ENCODE data around the gene PPFIBP2. TPM values are rescaled to one million over a fixed set of nuclear protein-coding genes. Genes with fewer than 3 reads are reported as not detected.

Gene PPFIBP2
- total and polyA plus RNA-seq, 2 of the 13 experiments (the other 11 are each of a cell fraction or from before 2014, with no cell fraction given), result 15.0 to 52.5 TPM

- TF ChIP-seq SNAPC4 (CRISPR knock-in tag; IDR thresholded peaks at IDR 0.05) (no peak), HES4 (CRISPR knock-in tag; IDR thresholded peaks at IDR 0.05; ENCODE audit: borderline replicate concordance) (no peak), MBD4 (IDR thresholded peaks at IDR 0.05; ENCODE audit: borderline replicate concordance, low read length) (no peak), ZNF501 (CRISPR knock-in tag; IDR thresholded peaks at IDR 0.05) (no peak)
Measured at GRCh38 chr11:7549681-7550080, 35.9 kb downstream of the PPFIBP2 start (continued).

GRCh38 chr11:7551571-7551970 lies 37.8 kb downstream of the PPFIBP2 start:
- Histone ChIP-seq H4K20me1 (ENCODE audit: insufficient read depth, low read length) (no peaks in the 10 kb centered on the region), H2AFZ (ENCODE audit: low read length) (no peak overlapping the region), H3K79me2 (ENCODE audit: insufficient read depth, low read length) (no peaks in the 10 kb centered on the region), H3K4me2 (ENCODE audit: low read depth, low read length) (no peak overlapping the region), H3K27me3 (ENCODE audit: control insufficient read depth in 1 of 2, insufficient read depth in 2 of 2, low read length in 2 of 2) (no peaks in the 10 kb centered on the region; a peak in 1 of 5 replicates), H3K27ac (ENCODE audit: extremely low read length, insufficient read depth, low read length) (no peak overlapping the region), H3K36me3 (replicated peaks in 1 of 2; ENCODE audit: control insufficient read depth in 1 of 2, insufficient read depth in 2 of 2, low read length in 2 of 2) (peaks cover 0 to 6% of the 10 kb centered on the region in 2 experiments; a peak in 1 of 5 replicates), H3K4me3 (replicated peaks in 1 of 3; ENCODE audit: insufficient read depth in 1 of 3, low read depth in 2 of 3, low read length in 3 of 3) (no peak overlapping the region), H3K9ac (ENCODE audit: insufficient read depth, low read depth, low read length) (no peak overlapping the region), H3K4me1 (ENCODE audit: insufficient read depth, low read length) (peaks cover 20% of the 10 kb centered on the region), H3K9me3 (ENCODE audit: low read length) (no peaks in the 10 kb centered on the region)
- intact Hi-C loops (cut with micrococcal nuclease; ENCODE audit: unreplicated experiment), result no loop called here
- WGBS (ENCODE audit: low lambda C conversion rate), result 97% methylated on average over 1 of the region's 1 CpG
- FAIRE-seq, result no peak
- ChIA-PET CTCF (ENCODE audit: low intra/inter-chr PET ratio, low total read pairs) (no interaction called here), POLR2A (no interaction called here)
- in situ Hi-C loops (cut with HindIII; ENCODE audit: extremely low pct_ligation_motif_present, low pct_unique_long_range_greater_than_20kb), result no loop called here
- ATAC-seq, result no peak
- no peak for TF ChIP-seq ZFYVE20 (CRISPR knock-in tag; IDR thresholded peaks at IDR 0.05; ENCODE audit: borderline replicate concordance, low read depth)
- TF ChIP-seq U2AF1 (optimal IDR thresholded peaks at IDR 0.05; ENCODE audit: low read depth, low read length), result no peak
- TF ChIP-seq NFAT5 (CRISPR knock-in tag; IDR thresholded peaks at IDR 0.05), result no peak
- no peak for TF ChIP-seq GATA4 (IDR thresholded peaks at IDR 0.05; ENCODE audit: borderline replicate concordance, low read depth)
- no peak for TF ChIP-seq ZNF513 (CRISPR knock-in tag; conservative IDR thresholded peaks at IDR 0.05)
- TF ChIP-seq FOXM1 (CRISPR knock-in tag; IDR thresholded peaks at IDR 0.05), result no peak
- no peak for DNase-seq (ENCODE audit: low spot score)
- BruUV-seq (replicated peaks), result no TSS peak
